ENCODE measurements around the gene VASN.

DNA sequence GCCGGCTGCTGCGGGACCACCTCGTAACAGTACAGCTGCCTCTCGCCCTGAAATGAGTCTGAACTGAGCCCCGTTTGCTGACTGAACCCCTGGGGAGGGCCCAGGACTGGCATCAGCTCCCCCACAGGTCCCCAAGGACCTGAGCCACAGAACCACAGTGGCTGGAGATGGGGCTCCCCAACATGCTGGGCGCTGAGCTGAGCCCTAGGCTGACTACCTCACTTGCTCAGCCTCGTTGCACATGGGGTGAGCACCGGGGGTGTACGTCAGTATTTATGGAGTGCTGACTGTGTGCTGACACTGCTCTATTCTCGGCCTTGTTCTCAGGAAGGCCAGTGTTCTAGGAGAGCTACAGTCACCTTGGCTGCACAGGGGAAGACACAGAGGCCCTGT, 6.6 kb upstream of the VASN start:
- TF ChIP-seq CTCF (IDR thresholded peaks at IDR 0.05), result no peak
- no peak for TF ChIP-seq POLR2A (IDR thresholded peaks at IDR 0.05)
- TF ChIP-seq POLR2AphosphoS5 (IDR thresholded peaks at IDR 0.05), result no peak
- no peak for TF ChIP-seq EP300 (IDR thresholded peaks at IDR 0.05)
